Kidney glomerular epithelial cell (primary cell): ENCODE measurements around the gene LCN10.

ENCODE experiments used
- DNase-seq: peaks from one replicate; lab custom pipeline; 2025; lab: John Stamatoyannopoulos, UW

Gene LCN10

DNA sequence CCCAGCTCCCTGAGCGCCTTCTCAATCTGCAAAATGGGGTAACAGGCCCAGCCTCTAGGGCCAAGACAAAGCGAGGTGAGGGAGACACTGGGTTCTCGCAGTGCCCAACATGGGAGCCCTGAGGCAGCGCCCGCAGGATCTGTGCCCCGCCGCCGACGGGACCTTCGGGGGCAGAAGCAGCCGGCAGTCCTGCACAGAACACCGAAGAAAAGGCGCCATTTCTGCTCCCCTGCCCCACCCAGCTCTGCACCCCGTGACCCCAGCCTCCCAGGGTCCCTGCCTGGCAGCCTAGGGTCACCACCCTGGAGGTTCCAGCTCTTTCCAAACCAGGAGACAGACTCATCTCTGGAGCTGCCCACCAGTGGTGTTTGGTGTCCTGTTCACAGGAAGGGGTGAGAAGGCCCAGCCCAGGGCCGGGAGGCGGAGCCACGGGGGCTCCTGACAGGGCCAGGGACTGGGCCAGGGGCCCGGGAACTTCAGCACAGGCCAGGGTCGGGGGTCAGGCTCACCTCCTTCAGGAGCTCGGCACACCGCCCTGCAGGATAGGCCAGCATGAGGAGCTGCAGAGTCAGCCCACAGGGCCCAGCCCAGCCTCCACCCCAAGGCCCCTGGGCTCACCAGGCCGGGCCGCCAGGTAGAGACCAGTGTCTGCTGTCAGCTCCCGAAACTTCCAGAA, 12.0 kb upstream of the LCN10 start:
- DNase-seq: no peak

DNA sequence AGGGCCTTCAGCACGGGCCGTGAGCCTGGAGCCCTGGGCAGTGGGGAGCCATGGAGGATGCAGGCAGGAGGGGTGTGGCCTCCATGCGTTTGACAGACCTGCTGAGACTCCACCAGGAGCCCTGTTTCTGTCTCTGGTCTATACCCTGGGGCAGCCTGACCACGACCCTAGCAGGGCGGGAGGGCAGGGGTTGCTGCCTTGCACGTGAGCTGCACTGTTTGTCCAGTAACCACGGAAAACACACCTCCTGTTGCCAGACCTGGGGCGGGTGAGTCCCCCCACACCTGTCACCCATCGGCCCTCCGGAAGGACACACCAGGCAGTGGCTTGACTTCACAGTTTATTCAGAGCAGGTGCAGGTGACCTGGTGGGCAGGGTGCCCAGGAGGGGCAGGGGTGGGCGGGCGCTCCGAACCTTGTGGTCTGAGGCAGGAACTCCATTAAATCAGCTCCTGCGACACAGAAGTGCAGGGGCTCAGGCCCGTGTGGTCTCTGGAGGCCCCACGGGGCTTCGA, 11.4 kb upstream of the LCN10 start:
- no peak for DNase-seq

DNA sequence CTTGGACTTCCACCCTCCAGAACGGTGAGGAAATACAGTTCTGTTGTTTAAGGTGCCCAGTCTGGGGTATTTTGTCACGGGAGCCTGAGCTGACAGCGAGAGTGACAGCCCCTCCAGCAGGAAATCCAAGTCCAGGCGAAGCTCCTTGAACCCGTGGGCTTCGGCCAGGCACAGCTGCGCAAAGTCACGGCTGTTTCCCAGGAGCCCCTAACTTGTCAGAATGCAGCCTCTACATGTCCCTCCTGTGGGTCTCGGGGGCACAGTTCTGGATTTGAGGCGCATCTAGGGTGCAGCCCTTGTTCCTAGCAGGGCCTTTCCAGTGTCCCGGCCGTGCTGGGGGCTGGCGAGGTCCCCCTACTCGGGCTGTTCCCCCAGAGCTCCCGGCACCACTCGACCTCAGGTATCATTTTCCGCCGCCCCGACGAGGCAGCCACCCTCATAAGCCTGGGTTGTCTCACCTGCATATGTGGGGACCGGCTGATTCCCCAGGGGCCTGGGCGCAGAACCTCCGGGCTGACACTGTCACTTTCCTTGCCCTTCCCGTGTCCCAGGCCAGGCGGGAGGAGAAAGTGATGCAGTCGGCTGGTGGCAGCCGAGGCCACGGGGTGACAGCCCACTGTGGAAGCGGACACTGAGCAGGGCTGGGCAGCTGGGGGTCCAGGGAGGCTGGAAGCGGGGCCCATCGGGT, 10.8 kb upstream of the LCN10 start:
- DNase-seq: no peak

DNA sequence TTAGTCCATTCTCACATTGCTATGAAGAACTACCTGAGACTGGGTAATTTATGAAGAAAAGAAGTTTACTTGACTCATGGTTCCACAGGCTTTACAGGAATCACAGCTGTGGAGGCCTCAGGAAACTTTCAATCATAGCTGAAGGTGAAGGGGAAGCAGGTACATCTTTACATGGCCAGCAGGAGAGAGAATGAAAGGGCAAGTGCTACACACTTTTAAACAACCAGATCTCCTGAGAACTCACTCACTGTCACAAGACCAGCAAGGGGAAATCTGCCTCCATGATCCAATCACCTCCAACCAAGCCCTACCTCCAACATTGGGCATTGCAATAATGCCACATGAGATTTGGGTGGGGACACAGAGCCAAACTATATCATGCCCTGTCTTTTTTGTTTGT, 9.1 kb upstream of the LCN10 start:
- DNase-seq: no peak

DNA sequence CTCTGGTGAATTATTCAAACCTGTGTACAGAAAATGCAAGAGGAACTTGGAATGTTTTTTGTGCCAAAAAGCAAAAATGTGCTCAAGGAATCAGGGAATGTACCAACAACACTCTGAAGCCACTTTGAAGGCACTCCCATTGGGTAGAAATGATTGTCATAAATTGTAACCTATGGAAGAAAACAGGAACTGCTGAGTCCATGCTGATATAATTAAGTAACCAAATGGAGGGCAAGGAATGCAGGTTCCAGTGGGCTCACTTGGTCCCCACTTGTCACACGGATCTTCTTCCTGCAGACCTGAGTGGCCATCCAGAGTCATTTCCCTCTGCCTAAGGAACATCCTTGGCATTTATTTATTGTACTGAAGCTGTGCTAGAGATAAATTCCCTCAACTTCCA, 8.5 kb upstream of the LCN10 start:
- no peak for DNase-seq

DNA sequence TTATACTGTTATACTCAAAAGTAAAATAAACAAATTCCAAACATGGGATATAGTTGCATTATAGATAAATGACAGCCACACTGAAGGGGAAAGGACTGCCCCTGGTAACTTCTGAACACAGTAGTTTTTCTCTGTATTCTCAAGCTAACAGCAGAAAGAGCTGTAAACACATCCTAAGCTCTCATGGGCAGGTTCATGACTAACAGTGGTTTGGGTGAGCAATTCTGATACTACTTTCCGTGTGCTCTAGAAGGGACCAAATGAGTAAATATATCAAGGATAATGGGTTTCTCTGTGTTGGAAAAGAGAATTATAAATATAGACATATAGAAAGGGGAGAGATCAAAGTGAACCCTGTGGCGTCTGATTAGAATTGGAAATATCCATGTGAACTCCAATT, 7.8 kb upstream of the LCN10 start:
- no peak for DNase-seq

DNA sequence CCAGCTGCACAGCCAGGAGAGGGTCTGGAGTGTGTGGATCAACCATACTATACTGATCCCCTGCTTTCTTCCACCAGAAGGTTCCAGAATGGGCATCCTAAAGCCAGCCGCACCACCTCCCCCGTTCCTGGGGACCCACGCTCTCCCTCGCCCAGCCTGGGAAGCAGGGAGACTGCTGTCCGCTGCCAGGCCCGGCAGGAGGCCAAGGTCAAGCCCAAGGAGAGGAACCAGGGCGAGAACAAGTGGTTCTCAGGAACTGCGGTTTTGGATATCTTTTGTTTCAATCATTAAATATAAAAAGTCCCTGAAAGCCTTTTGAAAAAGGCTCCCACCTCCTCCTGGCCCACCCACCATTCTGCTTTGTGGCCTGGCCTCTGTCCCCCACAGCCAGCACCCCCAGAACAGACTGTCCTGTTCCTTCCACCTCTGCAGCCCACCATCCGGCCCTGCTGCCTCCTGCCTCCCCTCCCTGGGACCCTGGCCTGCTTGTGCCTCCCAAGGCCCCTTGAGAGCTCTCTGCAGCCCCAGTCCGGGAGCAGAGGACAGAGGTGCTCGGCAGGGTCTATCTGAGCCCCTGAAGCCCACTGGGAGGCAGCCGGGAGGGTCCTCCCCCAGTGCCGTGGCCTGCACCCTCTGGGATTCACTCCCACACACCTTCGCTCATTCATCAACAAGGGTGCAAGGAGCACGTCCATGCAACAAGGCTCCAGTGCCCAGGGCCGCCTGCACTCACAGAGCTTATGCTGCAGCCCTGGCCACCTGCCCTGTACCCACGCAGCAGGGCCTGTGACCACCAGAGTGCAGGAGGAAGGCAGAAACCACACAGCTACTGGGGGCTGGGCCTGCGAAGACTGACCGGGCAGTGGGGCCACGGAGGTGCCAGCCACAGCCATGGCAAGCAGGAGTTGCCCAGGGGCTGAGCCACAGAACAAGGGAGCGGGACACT, 6.2 kb upstream of the LCN10 start:
- DNase-seq: no peak

DNA sequence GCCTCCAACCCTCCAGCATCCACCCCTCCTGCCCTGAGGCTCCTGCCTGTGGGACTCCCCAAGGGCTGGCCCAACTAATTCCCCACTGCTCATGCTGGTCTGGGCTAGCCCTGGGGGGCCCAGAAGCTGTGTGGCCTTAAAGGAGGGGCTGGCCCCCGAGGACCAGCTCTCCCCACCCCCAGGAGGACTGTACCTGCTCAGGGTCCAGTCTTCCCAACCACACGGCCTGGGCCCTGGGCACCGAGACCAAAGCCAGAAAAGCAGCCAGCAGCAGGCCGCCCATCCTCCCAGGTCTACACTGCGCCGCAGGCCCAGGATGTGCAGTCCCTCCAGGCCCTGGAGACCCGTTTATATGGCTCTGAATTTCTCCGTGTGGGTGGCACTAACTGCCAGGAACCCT, 5.5 kb upstream of the LCN10 start, which contains the start of gene LCN6:
LCN6 (minus strand) TSS at position 325 of the 400 bp plus-strand sequence; CDS start at position 283, 42 bp downstream.
- DNase-seq: no peak

DNA sequence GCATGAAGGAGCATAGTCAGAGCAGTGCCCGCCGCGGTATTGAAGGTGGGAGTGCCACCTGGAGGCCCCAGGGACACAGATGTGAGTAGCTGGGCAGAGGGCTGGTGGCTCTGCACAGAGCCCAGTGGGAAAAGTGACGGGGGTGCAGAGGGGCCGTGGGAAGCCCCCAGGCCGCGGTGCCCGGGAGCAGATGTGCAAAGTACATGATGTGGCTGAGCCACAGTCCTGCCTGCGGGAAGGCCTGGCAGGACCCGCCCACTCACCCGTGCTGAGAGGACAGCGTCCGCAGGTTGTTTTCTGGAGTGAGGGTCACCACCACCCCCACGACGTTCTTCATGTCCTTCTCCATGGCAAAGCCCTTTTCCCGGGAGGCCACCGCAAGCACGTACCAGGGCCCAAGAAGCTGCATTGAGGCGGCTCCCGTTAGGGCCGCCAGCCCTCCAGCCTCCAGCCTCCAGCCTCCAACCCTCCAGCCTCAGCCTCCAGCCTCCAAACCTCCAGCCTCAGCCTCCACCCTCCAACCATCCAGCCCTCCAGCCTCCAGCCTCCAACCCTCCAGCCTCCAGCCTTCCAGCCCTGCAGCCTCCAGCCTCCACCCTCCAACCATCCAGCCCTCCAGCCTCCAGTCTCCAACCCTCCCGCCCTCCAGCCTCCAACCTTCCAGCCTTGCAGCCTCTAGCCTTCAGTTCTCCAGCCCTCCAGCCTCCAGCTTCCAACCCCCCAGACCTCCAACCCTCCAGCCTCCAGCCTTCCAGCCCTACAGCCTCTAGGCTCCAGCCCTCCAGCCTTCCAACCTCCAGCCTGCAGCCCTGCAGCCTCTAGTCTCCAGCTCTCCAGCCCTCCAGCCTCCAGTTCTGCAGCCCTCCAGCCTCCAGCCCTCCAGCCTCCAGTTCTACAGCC, 4.7 kb upstream of the LCN10 start:
- no peak for DNase-seq

DNA sequence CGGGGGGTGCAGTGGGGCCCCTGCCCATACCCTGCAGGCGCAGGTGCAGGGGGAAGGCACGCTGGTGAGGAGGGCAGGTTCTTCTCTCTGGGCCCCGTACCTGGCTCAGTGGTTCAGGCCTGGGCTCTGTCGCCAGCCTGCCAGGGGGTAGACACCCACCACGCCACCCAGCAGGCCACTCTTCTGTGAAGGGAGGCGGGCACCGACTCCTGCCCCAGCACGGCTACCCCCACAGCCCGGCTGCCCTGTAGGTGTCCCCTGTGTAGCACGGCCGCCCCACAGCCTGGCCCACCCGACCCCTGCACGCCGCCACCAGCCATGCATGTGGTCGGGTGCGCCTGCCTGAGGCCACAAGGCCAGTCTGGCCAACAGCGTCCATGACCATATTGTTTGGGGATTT, 3.9 kb upstream of the LCN10 start:
- no peak for DNase-seq

DNA sequence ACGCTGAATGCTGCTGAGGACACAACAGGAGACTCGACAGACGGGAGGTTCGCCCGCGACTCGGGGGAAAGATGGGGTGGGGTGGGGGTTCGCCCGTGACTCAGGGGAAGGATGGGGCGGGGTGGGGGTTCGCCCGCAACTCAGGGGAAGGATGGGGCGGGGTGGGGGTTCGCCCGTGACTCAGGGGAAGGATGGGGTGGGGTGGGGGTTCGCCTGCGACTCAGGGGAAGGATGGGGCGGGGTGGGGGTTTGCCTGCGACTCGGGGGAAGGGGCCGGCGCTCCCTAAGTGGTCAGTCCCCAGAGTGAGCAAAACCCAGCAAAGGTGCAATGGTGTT, 3.4 kb upstream of the LCN10 start:
- no peak for DNase-seq

DNA sequence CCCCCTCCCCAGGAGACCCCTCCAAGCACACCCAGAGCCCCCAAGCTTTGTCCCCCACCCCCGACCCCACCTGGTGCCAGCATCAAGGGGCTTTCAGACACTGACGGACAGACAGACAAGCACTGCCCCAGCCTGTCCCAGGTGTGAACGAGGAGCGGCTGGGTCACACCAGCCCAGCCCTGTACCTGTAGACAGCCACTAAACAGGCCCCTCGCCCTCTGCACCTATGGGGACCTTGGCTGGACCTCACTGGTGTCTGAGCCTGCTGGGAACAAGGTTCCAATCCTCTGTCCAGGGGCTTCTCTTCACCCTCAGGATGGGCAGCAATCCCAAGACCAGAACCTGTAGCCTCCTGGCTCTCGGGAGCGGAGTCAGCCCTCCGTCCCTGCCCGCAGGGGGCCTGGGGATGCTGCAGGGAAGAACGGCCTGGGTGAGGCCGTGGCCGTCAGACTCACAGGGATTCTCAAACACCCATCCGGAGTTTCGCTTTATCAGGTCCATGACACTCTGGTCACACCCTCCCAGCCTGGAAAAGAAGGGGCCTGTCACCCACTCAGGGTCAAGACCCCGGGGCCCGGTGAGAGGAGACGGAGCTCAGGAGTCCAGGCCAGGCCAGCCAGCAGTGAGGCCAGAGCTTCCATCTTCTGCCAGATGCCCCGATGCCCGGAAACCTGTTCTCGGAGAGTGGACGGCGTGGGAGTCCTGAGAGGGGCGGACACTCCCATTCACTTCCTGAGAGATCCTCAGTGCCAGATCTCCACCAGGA, 2.8 kb upstream of the LCN10 start:
- DNase-seq: no peak

DNA sequence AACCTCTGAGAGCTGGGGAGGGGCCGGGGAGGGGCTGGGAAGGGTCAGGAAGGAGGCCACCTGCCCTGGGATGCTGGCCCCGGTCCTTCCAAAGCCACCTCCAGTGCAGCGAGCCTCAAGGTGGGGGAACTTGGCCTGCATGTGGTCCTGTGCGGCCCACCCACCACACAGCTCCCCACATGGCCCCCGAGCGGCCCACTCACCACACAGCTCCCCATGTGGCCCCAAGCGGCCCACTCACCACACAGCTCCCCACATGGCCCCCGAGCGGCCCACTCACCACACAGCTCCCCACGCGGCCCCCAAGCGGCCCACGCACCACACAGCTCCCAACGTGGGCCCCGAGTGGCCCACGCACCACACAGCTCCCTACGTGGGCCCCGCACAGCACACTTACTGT, 2.0 kb upstream of the LCN10 start:
- no peak for DNase-seq

DNA sequence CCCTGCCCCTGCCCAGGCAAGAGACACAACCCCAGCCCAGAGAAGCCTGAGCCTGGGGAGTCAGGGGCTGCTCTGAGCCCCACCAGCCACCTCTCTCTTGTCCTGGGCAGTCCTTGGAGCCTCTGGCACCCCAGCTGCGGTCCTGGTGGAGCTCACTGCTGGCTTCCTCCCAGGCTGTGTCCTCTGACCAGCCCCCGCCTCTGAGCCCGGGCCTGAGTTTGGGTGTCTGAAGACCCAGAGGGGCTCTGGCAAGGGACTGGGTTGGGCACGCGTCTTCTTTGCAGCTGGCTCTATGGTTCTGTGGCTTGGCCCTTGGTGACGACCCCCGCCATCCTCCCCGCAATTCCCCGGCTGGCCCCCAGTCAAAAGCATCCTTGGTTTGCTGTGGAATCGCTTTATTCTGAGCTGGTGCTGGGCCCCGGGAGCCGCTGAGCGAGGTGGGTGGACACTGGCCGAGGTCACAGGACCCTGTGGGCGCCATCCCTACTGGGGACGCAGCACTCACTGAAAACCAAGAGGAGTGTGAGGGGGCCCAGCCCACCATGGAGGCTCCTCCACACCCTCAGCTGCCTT, 985 bp upstream of the LCN10 start:
- no peak for DNase-seq

DNA sequence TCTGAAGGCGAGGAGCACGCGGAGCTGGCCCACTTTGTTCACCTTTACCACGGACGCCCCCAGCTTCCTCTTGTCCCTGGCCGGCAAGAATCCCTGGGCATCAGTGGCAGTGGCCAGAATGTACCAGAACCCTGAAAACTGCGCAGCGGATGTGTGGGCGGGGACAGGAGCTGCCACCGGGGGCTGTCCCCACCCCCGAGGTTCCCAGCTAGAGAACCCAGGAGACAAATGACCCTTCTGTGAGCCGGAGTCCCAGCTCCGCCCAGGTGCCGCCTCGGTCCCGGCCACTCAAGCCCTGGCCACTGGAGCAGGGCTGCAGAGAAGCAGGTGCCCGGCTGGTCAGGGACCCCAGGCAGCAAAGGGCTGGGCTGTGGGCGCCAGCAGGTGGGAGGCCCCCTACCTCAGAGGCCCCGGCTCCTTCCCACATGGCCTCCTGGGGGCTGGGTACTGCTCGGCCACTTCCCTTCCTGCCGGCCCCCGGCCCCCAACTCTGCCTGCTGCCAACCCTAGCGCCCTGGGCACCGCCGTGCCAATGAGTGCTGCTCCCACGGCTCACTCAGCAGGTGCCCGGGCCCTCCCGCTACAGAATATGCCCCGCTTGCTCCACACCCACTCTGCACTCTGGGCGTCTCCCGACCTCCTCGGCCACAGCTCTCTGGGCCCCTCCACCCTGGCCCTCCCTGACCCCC, 713 bp downstream of the LCN10 start:
- DNase-seq: no peak

DNA sequence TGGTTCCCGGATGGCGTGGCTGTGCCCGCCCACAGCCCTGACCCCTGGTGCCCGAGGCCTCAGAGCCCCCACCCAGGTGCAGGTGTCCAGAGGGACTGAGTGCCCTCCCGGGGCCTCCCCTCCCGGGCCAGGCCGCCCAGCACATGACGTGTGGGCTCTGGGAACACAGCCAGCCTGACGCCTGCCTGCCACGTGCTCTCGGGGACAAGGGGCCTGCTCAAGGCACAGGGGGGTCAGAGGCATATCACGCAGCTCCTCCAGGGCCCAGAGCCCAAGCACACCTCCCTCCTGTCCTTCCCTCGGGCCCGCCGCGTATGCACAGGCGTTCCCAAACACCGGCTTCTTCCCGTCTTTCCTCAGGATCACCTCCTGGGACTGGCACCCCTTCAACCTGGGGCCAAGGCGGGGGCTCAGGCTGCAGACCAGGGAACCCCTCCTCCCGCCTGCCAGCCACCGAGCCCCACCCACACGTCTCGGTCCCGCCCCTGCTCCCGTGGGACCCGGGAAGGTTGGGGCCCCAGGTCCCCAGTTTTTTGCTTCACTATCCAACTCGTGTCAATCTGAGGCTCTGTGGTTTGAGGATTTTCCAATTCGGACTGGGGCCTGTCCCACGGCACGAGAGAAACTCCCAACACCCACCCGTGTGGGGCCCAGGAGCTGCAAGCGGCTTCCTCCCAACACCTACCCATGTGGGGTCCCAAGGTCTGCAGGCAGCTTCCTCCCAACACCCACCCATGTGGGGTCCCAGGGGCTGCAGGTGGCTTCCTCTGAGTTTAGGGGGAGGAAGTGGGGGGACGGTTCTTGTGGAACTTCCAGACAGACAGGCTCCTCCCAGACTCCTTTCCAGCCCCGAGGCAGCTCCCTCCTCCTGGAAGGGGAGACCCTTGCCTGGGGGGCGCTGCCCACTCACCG, 1.5 kb downstream of the LCN10 start:
- DNase-seq: no peak

DNA sequence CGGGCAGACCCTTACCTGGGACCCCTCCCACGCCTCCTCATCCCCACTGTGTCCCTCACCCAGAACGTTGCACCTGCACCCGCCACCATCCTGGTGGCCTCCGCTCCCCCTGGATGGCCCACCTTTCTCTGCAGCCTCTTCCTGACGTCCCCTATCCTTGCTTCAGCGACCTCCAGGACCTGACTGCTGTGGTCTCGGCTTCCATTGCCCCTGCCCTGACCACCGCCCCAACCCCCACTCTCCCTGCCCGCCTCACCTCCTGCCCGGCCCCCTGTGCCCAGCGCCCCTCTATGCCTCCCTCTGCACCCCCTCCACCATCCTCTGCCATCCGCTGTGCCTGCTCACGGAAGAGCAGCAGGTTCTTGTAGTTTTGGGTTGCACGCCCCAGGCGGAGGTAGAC, 2.2 kb downstream of the LCN10 start:
- no peak for DNase-seq

DNA sequence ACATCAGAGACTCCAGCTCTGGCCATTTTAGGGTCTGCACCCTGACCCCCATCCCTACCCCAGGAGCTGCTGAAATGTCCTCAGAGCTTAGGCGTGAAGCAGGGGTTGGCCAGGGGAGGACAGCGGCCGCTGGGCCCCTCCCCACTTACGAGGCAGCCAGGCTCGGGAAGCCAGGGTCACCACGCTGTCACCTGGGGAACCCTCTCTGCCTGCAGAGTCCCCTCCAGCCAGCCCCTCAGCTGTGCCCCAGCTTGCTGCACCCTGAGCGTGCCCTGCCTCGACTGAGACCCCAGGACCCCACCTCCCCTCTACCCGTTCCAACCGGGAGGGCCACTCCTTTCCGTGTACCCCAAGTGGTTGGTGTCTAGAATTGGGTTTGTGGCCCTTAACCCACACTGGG, 2.7 kb downstream of the LCN10 start:
- DNase-seq: no peak

DNA sequence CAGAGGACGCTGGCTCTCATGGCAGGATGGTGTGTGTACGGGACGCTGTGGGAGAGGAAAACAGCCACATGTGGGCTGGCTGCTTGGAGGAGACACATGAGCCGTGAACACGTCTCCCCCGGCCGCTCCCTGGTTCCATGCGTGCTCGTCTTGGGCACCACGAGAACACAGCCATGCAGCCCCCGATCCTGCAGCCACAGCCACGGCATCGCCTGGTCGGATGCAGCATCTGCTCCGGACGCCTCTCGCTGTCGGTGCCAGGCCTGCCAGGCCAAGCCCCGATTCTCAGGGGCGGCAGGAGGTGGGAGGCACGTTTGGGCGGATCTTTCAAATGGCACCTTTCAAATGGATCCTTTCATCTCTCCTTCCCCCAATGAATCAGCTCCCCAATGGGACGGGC, 3.2 kb downstream of the LCN10 start:
- no peak for DNase-seq
